ENCODE measurements around the gene IFNA5. TPM values are rescaled to one million over a fixed set of nuclear protein-coding genes. Genes with fewer than 3 reads are reported as not detected.

Gene IFNA5
- total RNA-seq, 1 donor from 2014 or later: not detected

DNA sequence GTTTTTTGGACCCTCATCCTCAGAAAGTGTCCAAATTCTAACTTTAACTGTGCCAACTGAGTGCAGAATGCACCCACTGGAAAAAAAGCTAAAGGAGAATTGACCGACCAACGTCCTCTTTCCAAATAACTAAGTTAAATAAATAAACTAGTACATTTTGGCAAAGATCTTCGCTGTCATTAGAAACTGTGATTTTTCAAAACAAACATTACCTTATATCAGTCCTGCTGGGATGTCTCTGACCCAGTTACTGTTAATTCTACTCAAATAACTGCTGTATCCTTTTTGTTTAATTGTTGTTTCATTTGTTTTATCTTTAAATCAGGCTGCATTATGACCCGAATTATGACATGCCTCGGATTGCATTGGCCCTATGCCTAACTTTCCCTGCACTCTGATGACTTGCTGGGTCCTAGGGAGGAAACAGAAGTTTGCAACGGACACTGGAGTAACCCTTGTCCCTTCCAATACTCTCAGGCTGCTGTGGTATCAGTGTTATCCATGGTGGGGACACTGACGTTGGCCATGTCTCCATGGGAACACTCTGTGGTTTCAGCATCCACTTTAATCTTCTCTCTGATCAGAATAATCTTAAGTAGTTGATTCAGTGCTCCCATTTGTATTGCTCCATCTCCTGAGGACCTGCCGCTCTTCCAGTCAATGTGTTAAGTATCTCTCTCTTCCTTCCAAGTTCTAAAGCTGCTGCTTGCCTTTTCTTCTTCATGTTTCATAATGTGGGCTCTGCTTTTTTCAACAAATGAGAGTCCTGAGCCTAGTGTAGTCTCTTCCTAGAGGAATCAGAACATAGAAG is 11.1 kb upstream of the IFNA5 start:
- no peaks in the 10 kb centered on the region for H3K9me3 Mint-ChIP-seq (ENCODE audit: unreplicated experiment)
- DNase-seq (ENCODE audit: low read depth): no peak
- no peak overlapping the region for H3K4me3 ChIP-seq (ENCODE audit: insufficient read depth, low read depth, low read length)
- no peaks in the 10 kb centered on the region for H3K9me3 ChIP-seq (ENCODE audit: insufficient read depth, low read depth, low read length)
- H3K79me2 ChIP-seq (ENCODE audit: insufficient read depth, low read length): no peaks in the 10 kb centered on the region
- FAIRE-seq: no peak
- no peak overlapping the region for H3K4me2 ChIP-seq (ENCODE audit: low read length)
- peaks cover 3% of the 10 kb centered on the region for H3K4me1 Mint-ChIP-seq (ENCODE audit: low read depth, unreplicated experiment)
- no peaks in the 10 kb centered on the region for H3K4me1 ChIP-seq (ENCODE audit: insufficient read depth, low read length)
- TF ChIP-seq EZH2 (IDR thresholded peaks at IDR 0.05; ENCODE audit: insufficient read depth, low read length): no peak
- TF ChIP-seq, protein P1, sequence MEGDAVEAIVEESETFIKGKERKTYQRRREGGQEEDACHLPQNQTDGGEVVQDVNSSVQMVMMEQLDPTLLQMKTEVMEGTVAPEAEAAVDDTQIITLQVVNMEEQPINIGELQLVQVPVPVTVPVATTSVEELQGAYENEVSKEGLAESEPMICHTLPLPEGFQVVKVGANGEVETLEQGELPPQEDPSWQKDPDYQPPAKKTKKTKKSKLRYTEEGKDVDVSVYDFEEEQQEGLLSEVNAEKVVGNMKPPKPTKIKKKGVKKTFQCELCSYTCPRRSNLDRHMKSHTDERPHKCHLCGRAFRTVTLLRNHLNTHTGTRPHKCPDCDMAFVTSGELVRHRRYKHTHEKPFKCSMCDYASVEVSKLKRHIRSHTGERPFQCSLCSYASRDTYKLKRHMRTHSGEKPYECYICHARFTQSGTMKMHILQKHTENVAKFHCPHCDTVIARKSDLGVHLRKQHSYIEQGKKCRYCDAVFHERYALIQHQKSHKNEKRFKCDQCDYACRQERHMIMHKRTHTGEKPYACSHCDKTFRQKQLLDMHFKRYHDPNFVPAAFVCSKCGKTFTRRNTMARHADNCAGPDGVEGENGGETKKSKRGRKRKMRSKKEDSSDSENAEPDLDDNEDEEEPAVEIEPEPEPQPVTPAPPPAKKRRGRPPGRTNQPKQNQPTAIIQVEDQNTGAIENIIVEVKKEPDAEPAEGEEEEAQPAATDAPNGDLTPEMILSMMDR (IDR thresholded peaks at IDR 0.05; ENCODE audit: insufficient read depth, low read depth, low read length): no peak
- H3K9ac ChIP-seq (ENCODE audit: low read length): no peak overlapping the region
- H3K27me3 Mint-ChIP-seq (ENCODE audit: low read depth, unreplicated experiment): peaks cover 6% of the 10 kb centered on the region
- H3K4me3 Mint-ChIP-seq (ENCODE audit: unreplicated experiment): no peak overlapping the region
- H3K36me3 ChIP-seq (ENCODE audit: insufficient read depth, low read length): no peaks in the 10 kb centered on the region
- H3K36me3 Mint-ChIP-seq (ENCODE audit: low read depth, unreplicated experiment): no peaks in the 10 kb centered on the region
- H3K27ac ChIP-seq (ENCODE audit: low read depth, low read length): no peak overlapping the region
- no peaks in the 10 kb centered on the region for H4K20me1 ChIP-seq (ENCODE audit: insufficient read depth, low read length)
- no peaks in the 10 kb centered on the region for H3K27me3 ChIP-seq (ENCODE audit: insufficient read depth, low read length)
- no peak overlapping the region for H3K27ac Mint-ChIP-seq (ENCODE audit: unreplicated experiment)
- no peak overlapping the region for H2AFZ ChIP-seq (ENCODE audit: low read depth, low read length)

DNA sequence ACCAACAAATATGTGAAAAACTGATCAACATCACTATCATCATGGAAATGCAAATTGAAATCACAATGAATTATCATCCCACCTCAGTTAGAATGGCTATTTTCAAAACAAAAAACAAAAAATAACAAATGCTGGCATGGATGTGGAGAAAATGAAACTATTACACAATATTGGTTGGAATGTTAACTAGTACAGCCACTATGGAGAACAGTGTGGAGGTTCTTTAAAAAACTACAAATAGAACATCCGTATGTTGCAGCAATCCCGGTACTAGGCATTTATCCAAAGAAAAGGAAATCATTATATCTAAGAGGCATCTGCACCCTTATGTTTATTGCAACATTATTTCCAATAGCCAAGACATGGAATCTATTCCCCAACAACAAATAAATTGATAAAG is 9.0 kb upstream of the IFNA5 start:
- Histone ChIP-seq H3K4me2 (ENCODE audit: low read length) (no peak overlapping the region), H4K20me1 (ENCODE audit: insufficient read depth, low read length) (no peaks in the 10 kb centered on the region), H3K9ac (ENCODE audit: low read length) (no peak overlapping the region), H3K36me3 (ENCODE audit: insufficient read depth, low read length) (no peaks in the 10 kb centered on the region), H3K79me2 (ENCODE audit: insufficient read depth, low read length) (no peaks in the 10 kb centered on the region), H3K9me3 (ENCODE audit: insufficient read depth, low read depth, low read length) (no peaks in the 10 kb centered on the region), H3K4me1 (ENCODE audit: insufficient read depth, low read length) (no peaks in the 10 kb centered on the region), H3K27me3 (ENCODE audit: insufficient read depth, low read length) (no peaks in the 10 kb centered on the region), H2AFZ (ENCODE audit: low read depth, low read length) (no peak overlapping the region), H3K4me3 (ENCODE audit: insufficient read depth, low read depth, low read length) (no peak overlapping the region), H3K27ac (ENCODE audit: low read depth, low read length) (no peak overlapping the region)
- DNase-seq (ENCODE audit: low read depth) (no peak), FAIRE-seq (no peak)
- Mint-ChIP-seq H3K27ac (ENCODE audit: unreplicated experiment) (no peak overlapping the region), H3K4me3 (ENCODE audit: unreplicated experiment) (no peak overlapping the region), H3K9me3 (ENCODE audit: unreplicated experiment) (peaks cover 5% of the 10 kb centered on the region), H3K27me3 (ENCODE audit: low read depth, unreplicated experiment) (peaks cover 11% of the 10 kb centered on the region), H3K4me1 (ENCODE audit: low read depth, unreplicated experiment) (peaks cover 3% of the 10 kb centered on the region), H3K36me3 (ENCODE audit: low read depth, unreplicated experiment) (no peaks in the 10 kb centered on the region)
- TF ChIP-seq, protein P1 (IDR thresholded peaks at IDR 0.05; ENCODE audit: insufficient read depth, low read depth, low read length): no peak
- TF ChIP-seq EZH2 (IDR thresholded peaks at IDR 0.05; ENCODE audit: insufficient read depth, low read length): no peak

DNA sequence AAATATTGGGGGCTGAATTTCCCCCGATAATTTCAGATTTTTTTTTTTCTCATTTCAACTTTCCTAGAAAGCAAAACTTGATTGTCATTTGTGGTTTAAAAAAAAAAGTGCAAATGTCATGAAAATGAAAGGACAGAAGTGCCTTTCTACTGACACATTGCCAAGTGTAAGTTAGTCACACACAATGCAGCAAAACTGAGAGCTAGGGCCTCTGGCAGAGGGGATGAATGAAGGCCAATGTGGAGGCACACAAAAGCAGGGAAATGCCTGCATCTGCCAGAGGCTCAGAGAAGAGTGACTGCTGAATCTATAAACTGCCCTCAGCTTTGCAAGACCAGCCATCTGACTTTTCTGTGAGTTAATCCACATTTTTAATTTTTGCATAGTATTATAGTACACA is 6.8 kb upstream of the IFNA5 start:
- FAIRE-seq: no peak

More for the DNA sequence above, 6.8 kb upstream of the IFNA5 start:
- Mint-ChIP-seq H3K27ac (ENCODE audit: unreplicated experiment) (no peak overlapping the region), H3K4me3 (ENCODE audit: unreplicated experiment) (no peak overlapping the region), H3K9me3 (ENCODE audit: unreplicated experiment) (peaks cover 5% of the 10 kb centered on the region), H3K36me3 (ENCODE audit: low read depth, unreplicated experiment) (no peaks in the 10 kb centered on the region), H3K4me1 (ENCODE audit: low read depth, unreplicated experiment) (no peaks in the 10 kb centered on the region), H3K27me3 (ENCODE audit: low read depth, unreplicated experiment) (peaks cover 13% of the 10 kb centered on the region)
- no peaks in the 10 kb centered on the region for H3K36me3 ChIP-seq (ENCODE audit: insufficient read depth, low read length)
- H3K4me2 ChIP-seq (ENCODE audit: low read length): no peak overlapping the region
- no peaks in the 10 kb centered on the region for H3K9me3 ChIP-seq (ENCODE audit: insufficient read depth, low read depth, low read length)
- H3K4me1 ChIP-seq (ENCODE audit: insufficient read depth, low read length): no peaks in the 10 kb centered on the region
- DNase-seq (ENCODE audit: low read depth): no peak
- H3K4me3 ChIP-seq (ENCODE audit: insufficient read depth, low read depth, low read length): no peak overlapping the region
- no peaks in the 10 kb centered on the region for H4K20me1 ChIP-seq (ENCODE audit: insufficient read depth, low read length)
- no peak overlapping the region for H3K27ac ChIP-seq (ENCODE audit: low read depth, low read length)
- no peaks in the 10 kb centered on the region for H3K79me2 ChIP-seq (ENCODE audit: insufficient read depth, low read length)
- H2AFZ ChIP-seq (ENCODE audit: low read depth, low read length): no peak overlapping the region
- peaks cover 2% of the 10 kb centered on the region for H3K27me3 ChIP-seq (ENCODE audit: insufficient read depth, low read length)
- no peak overlapping the region for H3K9ac ChIP-seq (ENCODE audit: low read length)
- TF ChIP-seq, protein P1 (IDR thresholded peaks at IDR 0.05; ENCODE audit: insufficient read depth, low read depth, low read length): no peak
- no peak for TF ChIP-seq EZH2 (IDR thresholded peaks at IDR 0.05; ENCODE audit: insufficient read depth, low read length)

All from astrocyte (in vitro differentiated cells and primary cell).